ENCODE measurements around the gene KCNC4.

GRCh38 chr1:110254604-110255391 lies 44.7 kb downstream of the KCNC4 start:
- TF ChIP-seq CTCF (IDR thresholded peaks at IDR 0.05) (no peak), POLR2AphosphoS5 (IDR thresholded peaks at IDR 0.05) (no peak), POLR2A (IDR thresholded peaks at IDR 0.05; ENCODE audit: low read depth) (no peak), EP300 (IDR thresholded peaks at IDR 0.05) (no peak)
